Epithelial cell of proximal tubule (primary cell): ENCODE measurements around the gene SPOP. TPM values are rescaled to one million over a fixed set of nuclear protein-coding genes. Genes with fewer than 3 reads are reported as not detected.

Source experiments
- DNase-seq: peaks from one replicate; pipeline ENCODE4 v3.0.0-alpha.2; 2011; ENCODE audit warnings: low read depth
- H3K4me3 ChIP-seq: 2 replicates; pipeline ENCODE4 v1.5.1; 2011; ENCODE audit warnings: low read depth, mild to moderate bottlenecking, low read length
- CTCF ChIP-seq: conservative IDR thresholded peaks from 2 replicates; pipeline ENCODE4 v1.5.1; 2012; ENCODE audit warnings: low read depth, mild to moderate bottlenecking, low read length
- total RNA-seq: library from RNA; depleted of rRNA; stranded (reverse); fragments of >200 nt; gene quantifications from 2 replicates; pipeline ENCODE4 v1.2.3, GENCODE V29; 2015

The SPOP gene
- total RNA-seq, 1 donor from 2014 or later = 26.2 TPM

- TF ChIP-seq CTCF = no peak
- no peak overlapping the region for H3K4me3 ChIP-seq
- no peak for DNase-seq
These were observed 40.2 kb downstream of the SPOP start for GRCh38 chr17:49637739-49638138.

- no peak for DNase-seq
- H3K4me3 ChIP-seq = no peak overlapping the region
- TF ChIP-seq CTCF = no peak
These were observed 40.8 kb downstream of the SPOP start for GRCh38 chr17:49637050-49637449.

- H3K4me3 ChIP-seq = no peak overlapping the region
- DNase-seq = no peak
- no peak for TF ChIP-seq CTCF
These were observed 42.8 kb downstream of the SPOP start for GRCh38 chr17:49635121-49635520.

- no peak for TF ChIP-seq CTCF
- no peak for DNase-seq
- H3K4me3 ChIP-seq = no peak overlapping the region
These were observed 43.4 kb downstream of the SPOP start for GRCh38 chr17:49634485-49634860.

- H3K4me3 ChIP-seq = no peak overlapping the region
- no peak for DNase-seq
- no peak for TF ChIP-seq CTCF
These were observed 44.0 kb downstream of the SPOP start for GRCh38 chr17:49633762-49634484.

GRCh38 chr17:49633250-49633649 lies 44.6 kb downstream of the SPOP start:
- no peak overlapping the region for H3K4me3 ChIP-seq
- DNase-seq = no peak
- no peak for TF ChIP-seq CTCF

GRCh38 chr17:49632201-49632600 lies 45.7 kb downstream of the SPOP start:
- DNase-seq = no peak
- H3K4me3 ChIP-seq = no peak overlapping the region
- no peak for TF ChIP-seq CTCF
